GM12872 (cell line): ENCODE data around the gene NUP42.

Source experiments
- TF ChIP-seq, protein P1 (sequence below): IDR thresholded peaks from 3 replicates; pipeline ENCODE4 v1.5.1; 2011; ENCODE audit warnings: low read depth, mild to moderate bottlenecking, low read length, moderate library complexity; ENCODE audit not compliant: insufficient read depth

The NUP42 gene

DNA sequence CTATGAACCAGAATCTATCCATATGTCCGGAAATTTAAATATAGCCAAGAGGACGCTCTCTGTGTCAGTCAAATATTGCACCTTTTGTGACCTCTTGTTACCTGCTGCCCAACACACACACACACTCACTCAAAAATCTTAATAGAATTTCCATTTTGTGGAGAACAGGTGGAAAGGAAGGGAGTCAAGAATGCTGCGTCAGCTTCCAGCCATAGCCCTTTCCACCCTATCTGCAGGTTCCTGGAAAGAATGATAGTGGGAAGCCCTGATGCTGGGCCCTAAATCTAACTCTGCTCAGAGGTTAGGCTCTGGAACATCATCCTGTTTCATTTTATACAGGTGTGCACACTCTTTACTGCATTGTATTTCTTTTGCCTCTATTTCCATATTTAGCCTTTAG is 55.2 kb downstream of the NUP42 start:
- TF ChIP-seq, protein P1, sequence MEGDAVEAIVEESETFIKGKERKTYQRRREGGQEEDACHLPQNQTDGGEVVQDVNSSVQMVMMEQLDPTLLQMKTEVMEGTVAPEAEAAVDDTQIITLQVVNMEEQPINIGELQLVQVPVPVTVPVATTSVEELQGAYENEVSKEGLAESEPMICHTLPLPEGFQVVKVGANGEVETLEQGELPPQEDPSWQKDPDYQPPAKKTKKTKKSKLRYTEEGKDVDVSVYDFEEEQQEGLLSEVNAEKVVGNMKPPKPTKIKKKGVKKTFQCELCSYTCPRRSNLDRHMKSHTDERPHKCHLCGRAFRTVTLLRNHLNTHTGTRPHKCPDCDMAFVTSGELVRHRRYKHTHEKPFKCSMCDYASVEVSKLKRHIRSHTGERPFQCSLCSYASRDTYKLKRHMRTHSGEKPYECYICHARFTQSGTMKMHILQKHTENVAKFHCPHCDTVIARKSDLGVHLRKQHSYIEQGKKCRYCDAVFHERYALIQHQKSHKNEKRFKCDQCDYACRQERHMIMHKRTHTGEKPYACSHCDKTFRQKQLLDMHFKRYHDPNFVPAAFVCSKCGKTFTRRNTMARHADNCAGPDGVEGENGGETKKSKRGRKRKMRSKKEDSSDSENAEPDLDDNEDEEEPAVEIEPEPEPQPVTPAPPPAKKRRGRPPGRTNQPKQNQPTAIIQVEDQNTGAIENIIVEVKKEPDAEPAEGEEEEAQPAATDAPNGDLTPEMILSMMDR: no peak

DNA sequence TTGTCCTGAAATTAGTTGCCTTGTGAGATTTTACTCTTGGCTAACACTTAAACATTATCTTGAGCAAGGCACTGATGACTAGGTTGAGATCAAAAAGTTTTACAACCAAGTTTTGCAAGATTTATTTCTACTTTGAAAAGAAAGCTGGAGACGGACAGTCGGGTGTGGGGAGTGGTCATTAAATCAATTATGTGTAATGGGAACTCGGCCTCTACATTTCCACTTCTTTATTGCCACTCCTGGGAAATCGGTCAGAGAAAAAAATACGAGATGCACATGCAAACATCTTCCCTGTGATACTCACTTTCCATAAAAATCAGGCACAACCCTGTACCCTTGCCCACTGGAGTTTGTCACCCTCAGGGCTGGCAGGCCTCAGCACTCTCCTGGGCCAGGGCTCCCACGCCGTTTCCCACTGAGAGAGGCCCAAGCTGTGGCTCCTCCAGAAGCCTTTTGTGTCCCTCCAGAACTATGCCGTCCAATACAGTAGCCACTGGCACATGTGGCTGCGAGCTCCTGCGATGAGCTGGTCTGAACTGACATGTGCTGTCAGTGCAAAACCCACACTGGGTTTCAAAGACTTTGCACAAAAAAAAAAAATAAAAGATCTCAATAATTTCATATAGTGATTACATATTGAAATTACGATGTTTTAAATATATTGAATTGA is 57.3 kb downstream of the NUP42 start:
- TF ChIP-seq, protein P1: no peak

DNA sequence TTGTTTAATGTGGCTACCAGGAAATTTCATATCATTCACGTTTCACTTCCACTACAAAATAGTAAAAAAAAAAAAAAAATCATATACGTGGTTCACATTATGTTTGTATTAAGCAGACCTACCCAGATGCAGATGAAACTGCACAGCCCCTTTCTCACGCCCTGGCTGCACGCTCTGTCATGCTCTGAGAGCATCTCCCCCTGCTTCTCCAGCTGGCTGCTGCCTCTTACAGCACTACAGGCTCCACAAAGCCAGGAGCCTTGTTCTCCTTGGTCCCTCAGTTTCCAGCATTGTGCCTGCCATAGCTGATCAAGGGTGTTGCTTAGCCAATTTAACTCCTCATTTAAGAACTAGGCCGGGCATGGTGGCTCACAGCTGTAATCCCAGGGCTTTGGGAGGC is 57.9 kb downstream of the NUP42 start:
- TF ChIP-seq, protein P1: no peak

DNA sequence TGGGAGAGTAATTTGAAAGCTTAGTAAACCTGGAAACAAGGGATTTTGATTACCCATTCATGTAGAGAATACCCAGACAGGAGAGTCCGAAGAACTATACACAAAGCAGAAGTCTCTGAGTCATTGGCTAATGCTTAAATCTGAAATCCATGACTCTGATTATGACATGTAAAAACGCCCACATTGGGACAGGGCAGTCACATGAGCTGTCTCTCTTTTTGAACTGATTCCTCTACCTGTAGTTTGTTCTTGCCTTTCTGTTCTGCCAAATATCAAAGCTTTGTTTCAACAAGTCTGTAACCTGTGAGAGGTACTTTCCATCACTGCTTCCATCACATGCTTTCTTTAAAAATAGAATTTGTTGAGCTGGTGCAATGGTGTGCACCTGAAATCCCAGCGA is 60.5 kb downstream of the NUP42 start:
- TF ChIP-seq, protein P1: no peak

DNA sequence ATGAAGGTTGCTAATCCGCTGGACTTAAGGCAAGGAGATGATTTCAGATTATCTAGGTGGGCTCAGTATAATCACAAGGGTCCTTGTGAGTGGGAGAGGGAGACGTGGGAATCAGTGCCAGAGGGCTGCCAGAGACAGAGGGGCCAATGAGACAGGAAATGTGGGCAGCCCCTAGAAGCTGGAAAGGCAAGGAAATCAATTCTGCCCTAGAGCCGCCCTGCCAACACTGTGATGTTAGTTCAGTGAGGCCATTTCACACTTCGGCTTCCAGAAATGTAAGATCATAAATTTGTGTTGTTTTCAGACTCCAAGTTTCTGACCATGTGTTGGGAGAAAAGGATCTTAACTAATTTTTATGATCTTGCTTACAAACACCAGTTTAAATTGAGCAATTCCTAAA is 61.1 kb downstream of the NUP42 start:
- TF ChIP-seq, protein P1: no peak

DNA sequence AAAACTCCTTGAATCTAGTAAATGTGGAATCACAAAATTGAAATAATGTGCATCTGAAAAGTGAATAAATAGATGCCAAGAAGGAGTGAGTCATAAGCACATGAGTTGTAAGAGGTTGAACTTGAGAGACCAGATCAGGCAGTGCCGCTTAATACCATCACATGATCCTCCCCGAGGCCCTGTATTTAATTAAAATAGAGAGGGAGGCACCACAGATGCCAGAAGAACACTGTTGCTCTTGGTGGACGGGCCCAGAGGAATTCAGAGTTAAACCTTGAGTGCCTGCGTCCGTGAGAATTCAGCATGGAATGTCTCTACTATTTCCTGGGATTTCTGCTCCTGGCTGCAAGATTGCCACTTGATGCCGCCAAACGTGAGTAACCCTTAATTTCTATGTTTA is 64.7 kb downstream of the NUP42 start, which contains the start of gene GPNMB:
Gene GPNMB (plus strand): TSS at position 221 of the 400 bp plus-strand sequence. CDS start 83 bp downstream, at position 304.
- TF ChIP-seq, protein P1: no peak

DNA sequence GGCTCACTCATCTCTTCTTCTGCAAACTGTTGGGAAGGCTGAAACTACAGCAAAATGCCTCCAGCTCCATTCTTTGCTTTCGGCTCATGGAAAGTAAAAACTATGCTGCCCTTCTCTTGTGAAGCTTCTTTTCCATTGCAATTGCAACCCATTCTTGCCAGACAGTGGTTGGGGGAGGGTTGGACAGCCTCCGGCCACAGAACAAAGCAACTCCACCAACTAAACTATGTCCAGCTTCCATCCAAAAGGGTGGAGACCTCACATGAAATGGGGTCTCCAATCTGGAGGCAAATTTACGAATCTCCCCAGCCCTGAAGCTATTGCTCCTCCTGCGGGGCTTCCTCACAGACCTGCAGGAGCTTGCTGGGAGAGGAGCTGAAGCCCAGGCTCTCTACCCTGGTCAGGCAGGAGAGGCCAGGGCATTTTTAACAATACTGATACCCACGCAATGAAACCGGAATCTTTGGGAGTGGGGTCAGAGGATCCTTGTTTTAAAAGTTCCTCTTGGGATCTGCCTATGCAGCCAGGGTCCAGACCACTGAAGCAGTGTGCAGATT is 65.3 kb downstream of the NUP42 start:
- TF ChIP-seq, protein P1: no peak
